ENCODE measurements around the gene CEBPG.

Gene CEBPG

GRCh38 chr19:33344573-33344925, 29.0 kb upstream of the CEBPG start:
- DNase-seq (ENCODE audit: low spot score) (no peak), ATAC-seq (ENCODE audit: low read depth) (no peak)
- H3K9me3 ChIP-seq (ENCODE audit: severe bottlenecking): no peaks in the 10 kb centered on the region
- peaks cover 4% of the 10 kb centered on the region for H3K4me1 ChIP-seq (ENCODE audit: insufficient read depth, poor library complexity, severe bottlenecking)
- no peak overlapping the region for H3K27ac ChIP-seq (ENCODE audit: poor library complexity, severe bottlenecking)
- H3K27me3 ChIP-seq (ENCODE audit: insufficient read depth, poor library complexity, severe bottlenecking): no peaks in the 10 kb centered on the region
- TF ChIP-seq CTCF (IDR thresholded peaks at IDR 0.05; ENCODE audit: poor library complexity, severe bottlenecking): no peak
- H3K4me3 ChIP-seq (ENCODE audit: severe bottlenecking): no peak overlapping the region
- no peaks in the 10 kb centered on the region for H3K36me3 ChIP-seq (ENCODE audit: low read depth)

- no peak for ATAC-seq (ENCODE audit: low read depth)
- TF ChIP-seq CTCF (IDR thresholded peaks at IDR 0.05; ENCODE audit: poor library complexity, severe bottlenecking): no peak
- peaks cover 5% of the 10 kb centered on the region for H3K4me1 ChIP-seq (ENCODE audit: insufficient read depth, poor library complexity, severe bottlenecking)
Observed at GRCh38 chr19:33345163-33345562, 28.3 kb upstream of the CEBPG start.

GRCh38 chr19:33346665-33347064, 26.8 kb upstream of the CEBPG start:
- no peaks in the 10 kb centered on the region for H3K36me3 ChIP-seq (ENCODE audit: low read depth)
- no peak overlapping the region for H3K4me3 ChIP-seq (ENCODE audit: severe bottlenecking)
- no peaks in the 10 kb centered on the region for H3K9me3 ChIP-seq (ENCODE audit: severe bottlenecking)
- H3K27ac ChIP-seq (ENCODE audit: poor library complexity, severe bottlenecking): no peak overlapping the region
- DNase-seq (ENCODE audit: low spot score) (no peak), ATAC-seq (ENCODE audit: low read depth) (no peak)
- H3K4me1 ChIP-seq (ENCODE audit: insufficient read depth, poor library complexity, severe bottlenecking): peaks cover 10% of the 10 kb centered on the region
- no peak for TF ChIP-seq CTCF (IDR thresholded peaks at IDR 0.05; ENCODE audit: poor library complexity, severe bottlenecking)
- H3K27me3 ChIP-seq (ENCODE audit: insufficient read depth, poor library complexity, severe bottlenecking): no peaks in the 10 kb centered on the region

More at GRCh38 chr19:33345163-33345562, 28.3 kb upstream of the CEBPG start:
- H3K36me3 ChIP-seq (ENCODE audit: low read depth): no peaks in the 10 kb centered on the region
- no peak overlapping the region for H3K4me3 ChIP-seq (ENCODE audit: severe bottlenecking)
- no peaks in the 10 kb centered on the region for H3K9me3 ChIP-seq (ENCODE audit: severe bottlenecking)
- DNase-seq (ENCODE audit: low spot score): no peak
- H3K27ac ChIP-seq (ENCODE audit: poor library complexity, severe bottlenecking): no peak overlapping the region
- no peaks in the 10 kb centered on the region for H3K27me3 ChIP-seq (ENCODE audit: insufficient read depth, poor library complexity, severe bottlenecking)

GRCh38 chr19:33347300-33347699, 26.2 kb upstream of the CEBPG start:
- ATAC-seq (ENCODE audit: low read depth) (no peak), DNase-seq (ENCODE audit: low spot score) (no peak)
- no peaks in the 10 kb centered on the region for H3K36me3 ChIP-seq (ENCODE audit: low read depth)
- no peak overlapping the region for H3K4me3 ChIP-seq (ENCODE audit: severe bottlenecking)
- no peaks in the 10 kb centered on the region for H3K9me3 ChIP-seq (ENCODE audit: severe bottlenecking)
- peaks cover 10% of the 10 kb centered on the region for H3K4me1 ChIP-seq (ENCODE audit: insufficient read depth, poor library complexity, severe bottlenecking)
- no peaks in the 10 kb centered on the region for H3K27me3 ChIP-seq (ENCODE audit: insufficient read depth, poor library complexity, severe bottlenecking)
- no peak for TF ChIP-seq CTCF (IDR thresholded peaks at IDR 0.05; ENCODE audit: poor library complexity, severe bottlenecking)
- no peak overlapping the region for H3K27ac ChIP-seq (ENCODE audit: poor library complexity, severe bottlenecking)

GRCh38 chr19:33348301-33349010, 25.1 kb upstream of the CEBPG start:
- Histone ChIP-seq H3K9me3 (ENCODE audit: severe bottlenecking) (no peaks in the 10 kb centered on the region), H3K27me3 (ENCODE audit: insufficient read depth, poor library complexity, severe bottlenecking) (no peaks in the 10 kb centered on the region), H3K4me3 (ENCODE audit: severe bottlenecking) (no peak overlapping the region), H3K36me3 (ENCODE audit: low read depth) (no peaks in the 10 kb centered on the region), H3K27ac (ENCODE audit: poor library complexity, severe bottlenecking) (no peak overlapping the region), H3K4me1 (ENCODE audit: insufficient read depth, poor library complexity, severe bottlenecking) (peaks cover 10% of the 10 kb centered on the region)
- no peak for TF ChIP-seq CTCF (IDR thresholded peaks at IDR 0.05; ENCODE audit: poor library complexity, severe bottlenecking)
- ATAC-seq (ENCODE audit: low read depth): no peak
- no peak for DNase-seq (ENCODE audit: low spot score)

All from RWPE2 (cell line).